ENCODE measurements around the gene CROCC2. TPM values are rescaled to one million over a fixed set of nuclear protein-coding genes. Genes with fewer than 3 reads are reported as not detected.

CROCC2 gene
- total and polyA plus RNA-seq, 2 experiments from 2014 or later = not detected

DNA sequence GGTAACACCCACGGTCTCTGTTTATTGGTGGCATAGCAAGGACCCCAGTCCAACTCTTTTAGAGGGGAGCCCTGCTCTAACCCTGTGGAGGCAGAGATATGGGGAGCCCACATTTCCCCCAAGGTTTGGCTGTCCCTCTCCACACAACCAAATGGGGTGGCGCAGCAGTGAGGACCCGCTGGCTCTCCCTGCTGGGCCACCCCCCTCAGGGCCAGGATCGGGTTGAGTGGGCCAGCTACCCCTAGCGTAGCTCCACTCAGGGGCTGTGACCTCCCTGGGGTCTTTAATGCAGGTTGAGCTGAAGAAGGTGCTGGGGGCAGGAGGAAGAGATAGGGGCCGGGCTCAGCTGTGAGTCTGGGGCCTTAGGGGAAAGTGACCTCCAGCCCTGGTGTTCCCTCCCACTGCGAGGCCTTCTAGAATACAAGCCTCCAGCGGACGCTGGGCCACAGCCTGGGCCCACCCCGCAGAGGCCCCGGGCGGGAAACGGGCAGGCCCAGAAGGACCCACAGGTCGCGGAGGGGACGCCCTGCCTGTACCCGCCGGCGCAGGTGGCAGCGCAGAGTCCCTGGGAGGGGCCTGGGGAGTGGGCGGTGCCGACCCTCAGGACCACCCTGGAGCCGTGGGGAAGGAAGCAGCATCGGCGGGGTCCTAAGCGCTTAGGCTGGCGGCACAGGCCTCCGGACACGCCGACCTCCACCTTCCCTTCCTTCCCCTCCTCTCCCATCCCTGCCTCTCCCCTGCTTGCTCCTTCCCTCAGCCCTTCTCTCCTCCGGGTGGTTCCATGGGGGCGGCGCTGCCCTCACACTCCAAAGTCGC is 9.6 kb downstream of the CROCC2 start:
- Histone ChIP-seq H3K9me3 (ENCODE audit: low read depth) (no peaks in the 10 kb centered on the region), H3K4me1 (ENCODE audit: low read depth) (no peaks in the 10 kb centered on the region), H3K36me3 (no peaks in the 10 kb centered on the region), H3K4me3 (no peak overlapping the region), H3K27ac (no peak overlapping the region), H3K27me3 (peaks cover 38% of the 10 kb centered on the region)
- DNase-seq (ENCODE audit: low read depth in 1 of 2, low spot score in 1 of 2) = no peak
- no peak for TF ChIP-seq CTCF (IDR thresholded peaks at IDR 0.05; ENCODE audit: low read depth, low read length)

GRCh38 chr2:240916571-240917008 is 10.5 kb downstream of the CROCC2 start:
- Histone ChIP-seq H3K27ac (no peak overlapping the region), H3K4me3 (no peak overlapping the region), H3K27me3 (peaks cover 34% of the 10 kb centered on the region), H3K36me3 (no peaks in the 10 kb centered on the region), H3K9me3 (ENCODE audit: low read depth) (no peaks in the 10 kb centered on the region), H3K4me1 (ENCODE audit: low read depth) (no peaks in the 10 kb centered on the region)
- no peak for TF ChIP-seq CTCF (IDR thresholded peaks at IDR 0.05; ENCODE audit: low read depth, low read length)
- peak; percentile 44 to 73 for DNase-seq (ENCODE audit: low read depth in 1 of 2, low spot score in 1 of 2)

DNA sequence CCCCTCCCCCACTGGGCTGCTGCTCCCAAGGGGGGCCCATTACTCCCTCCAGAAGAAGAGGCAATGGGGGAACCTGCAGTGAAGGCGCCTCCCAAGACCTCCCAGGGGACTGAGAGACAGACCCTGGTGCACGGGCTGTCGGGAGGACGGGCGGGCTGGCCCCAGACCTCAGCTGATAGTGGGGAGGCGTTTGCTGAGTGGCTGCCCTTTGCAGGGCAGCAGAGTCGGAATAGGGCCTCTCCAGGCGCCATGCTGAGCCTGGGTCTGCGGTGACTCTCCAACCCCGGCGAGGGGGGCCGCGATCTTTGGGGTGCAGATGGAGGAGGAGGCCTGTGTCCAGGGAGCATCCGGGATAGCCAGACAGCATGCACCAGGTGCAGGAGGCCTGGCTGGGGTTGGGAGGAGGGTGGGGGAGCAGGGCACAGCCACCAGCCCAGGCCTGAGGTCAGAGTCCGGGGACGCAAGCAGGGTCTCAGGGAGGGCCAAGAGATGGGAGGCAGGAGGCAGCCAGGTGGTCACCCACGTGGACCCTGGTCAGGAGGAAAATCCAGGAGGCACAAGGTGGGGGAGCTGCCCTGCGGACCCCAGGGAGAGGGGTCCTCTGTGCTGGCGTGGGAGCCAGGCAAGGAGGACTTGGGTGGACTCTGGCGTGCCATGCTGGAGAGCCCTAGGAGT is 11.0 kb downstream of the CROCC2 start:
- TF ChIP-seq CTCF (IDR thresholded peaks at IDR 0.05; ENCODE audit: low read depth, low read length) = no peak

DNA sequence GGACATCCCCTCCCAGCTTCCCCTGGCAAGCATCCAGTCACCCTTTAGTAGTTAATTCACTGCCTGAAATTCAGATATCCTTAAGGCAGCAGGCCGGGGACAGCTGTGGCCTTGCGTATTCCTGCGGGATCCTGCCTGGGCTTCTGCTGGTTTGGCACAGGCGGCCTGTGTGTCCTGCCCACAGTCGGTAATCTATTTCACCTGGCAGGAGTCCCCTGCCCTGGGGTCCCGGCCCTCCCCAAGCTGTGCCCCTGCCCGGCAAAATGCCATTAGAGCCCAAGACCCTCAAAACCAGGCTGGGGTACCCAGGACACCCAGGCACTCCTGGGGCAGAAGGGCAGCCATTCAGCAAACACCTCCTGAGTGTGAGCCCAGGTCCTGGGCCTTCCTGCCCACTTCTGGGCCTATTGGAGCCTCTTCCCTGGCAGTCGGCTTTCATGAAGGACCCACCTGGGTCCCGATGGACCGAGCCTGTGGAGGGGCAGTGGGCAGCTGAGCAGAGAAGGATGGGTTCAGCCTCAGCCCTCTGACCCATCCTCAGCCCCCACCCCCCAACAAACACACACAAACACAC is 11.6 kb downstream of the CROCC2 start:
- no peak for TF ChIP-seq CTCF (IDR thresholded peaks at IDR 0.05; ENCODE audit: low read depth, low read length)
- H3K4me1 ChIP-seq (ENCODE audit: low read depth) = no peaks in the 10 kb centered on the region
- H3K27me3 ChIP-seq = peaks cover 23% of the 10 kb centered on the region
- no peaks in the 10 kb centered on the region for H3K9me3 ChIP-seq (ENCODE audit: low read depth)
- no peak overlapping the region for H3K27ac ChIP-seq
- no peaks in the 10 kb centered on the region for H3K36me3 ChIP-seq
- no peak for DNase-seq (ENCODE audit: low read depth in 1 of 2, low spot score in 1 of 2)
- no peak overlapping the region for H3K4me3 ChIP-seq

More for the DNA sequence above, 11.0 kb downstream of the CROCC2 start:
- Histone ChIP-seq H3K27ac (no peak overlapping the region), H3K9me3 (ENCODE audit: low read depth) (no peaks in the 10 kb centered on the region), H3K4me3 (no peak overlapping the region), H3K4me1 (ENCODE audit: low read depth) (no peaks in the 10 kb centered on the region), H3K36me3 (no peaks in the 10 kb centered on the region), H3K27me3 (peaks cover 29% of the 10 kb centered on the region)
- no peak for DNase-seq (ENCODE audit: low read depth in 1 of 2, low spot score in 1 of 2)

DNA sequence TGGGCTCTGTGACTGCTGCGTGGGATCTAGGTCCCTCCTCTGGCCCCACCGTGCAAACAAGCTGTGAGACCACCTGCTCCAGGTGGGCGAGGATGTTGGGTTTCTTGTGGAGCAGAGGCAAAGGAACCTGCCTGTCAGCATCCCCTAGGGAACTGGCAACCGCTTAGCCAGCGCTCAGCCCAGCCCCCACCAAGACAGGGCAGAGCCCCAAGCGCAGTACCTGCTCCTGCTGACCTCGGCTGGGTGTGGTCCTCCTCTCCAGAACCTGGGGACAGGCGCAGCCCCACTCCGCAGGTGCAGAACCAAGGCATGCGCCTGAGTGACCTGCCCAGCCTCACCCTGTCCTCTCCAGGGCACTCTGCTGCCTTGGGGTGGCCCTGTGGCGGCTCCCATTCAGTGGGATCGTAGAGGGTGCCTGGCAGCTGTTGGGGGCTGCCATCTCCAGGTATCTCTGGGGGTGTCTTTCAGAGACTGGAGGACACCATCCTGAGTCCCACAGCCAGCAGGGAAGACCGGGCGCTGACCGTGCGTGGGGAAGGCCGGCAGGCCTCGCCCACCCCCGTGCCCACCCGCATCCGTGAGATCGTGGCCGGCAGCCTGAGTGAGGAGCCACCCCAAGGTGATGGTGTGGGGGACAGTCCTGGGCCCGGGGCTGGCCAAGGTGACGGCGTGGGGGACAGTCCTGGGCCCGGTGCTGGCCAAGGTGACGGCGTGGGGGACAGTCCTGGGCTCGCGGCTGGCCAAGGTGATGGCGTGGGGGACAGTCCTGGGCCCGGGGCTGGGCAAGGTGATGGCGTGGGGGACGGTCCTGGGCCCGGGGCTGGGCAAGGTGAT is 12.3 kb downstream of the CROCC2 start:
- Histone ChIP-seq H3K27ac (no peak overlapping the region), H3K9me3 (ENCODE audit: low read depth) (no peaks in the 10 kb centered on the region), H3K4me3 (no peak overlapping the region), H3K27me3 (peaks cover 22% of the 10 kb centered on the region), H3K4me1 (ENCODE audit: low read depth) (no peaks in the 10 kb centered on the region), H3K36me3 (no peaks in the 10 kb centered on the region)
- no peak for DNase-seq (ENCODE audit: low read depth in 1 of 2, low spot score in 1 of 2)
- TF ChIP-seq CTCF (IDR thresholded peaks at IDR 0.05; ENCODE audit: low read depth, low read length) = no peak
